HG02798 (cell line): ENCODE measurements around the gene ROS1.
A peak's percentile ranks its signal among the peaks of the same experiment; 100 is the strongest.
"Not testable (repeated sequence)": the region's sequence is repeated elsewhere in the genome, so short reads cannot be mapped to it uniquely, and the experiment has no call there.

Experiments used
- ATAC-seq: cut with Tn5 transposase; IDR thresholded peaks from one replicate; pipeline ENCODE4 v1.9.1; 2021; ENCODE audit warnings: mild to moderate bottlenecking; ENCODE audit not compliant: unreplicated experiment, poor library complexity

The ROS1 gene

GRCh38 chr6:117389227-117390057, 36.3 kb downstream of the ROS1 start:
- no peak for ATAC-seq

GRCh38 chr6:117387454-117387974, 38.2 kb downstream of the ROS1 start:
- ATAC-seq = no peak

GRCh38 chr6:117384659-117385058, 41.1 kb downstream of the ROS1 start:
- ATAC-seq = no peak

GRCh38 chr6:117381749-117382148, 44.0 kb downstream of the ROS1 start:
- no peak for ATAC-seq

- no peak for ATAC-seq
Observed at GRCh38 chr6:117380298-117380697, 45.4 kb downstream of the ROS1 start.

GRCh38 chr6:117375446-117375845, 50.3 kb downstream of the ROS1 start:
- ATAC-seq = no peak

GRCh38 chr6:117373211-117373813, 52.4 kb downstream of the ROS1 start:
- no peak for ATAC-seq

GRCh38 chr6:117372289-117372688, 53.5 kb downstream of the ROS1 start:
- not testable (repeated sequence) for ATAC-seq

GRCh38 chr6:117371492-117371891, 54.2 kb downstream of the ROS1 start:
- ATAC-seq = no peak

- no peak for ATAC-seq
Observed at GRCh38 chr6:117359581-117359980, 66.2 kb downstream of the ROS1 start.

- no peak for ATAC-seq
Observed at GRCh38 chr6:117354671-117355070, 71.1 kb downstream of the ROS1 start.

- ATAC-seq = peak; percentile 79
Observed at GRCh38 chr6:117352466-117353081, 73.2 kb downstream of the ROS1 start.

GRCh38 chr6:117351521-117351920, 74.2 kb downstream of the ROS1 start:
- ATAC-seq = no peak

- no peak for ATAC-seq
Observed at GRCh38 chr6:117346142-117346930, 79.4 kb downstream of the ROS1 start.

GRCh38 chr6:117345292-117345610, 80.5 kb downstream of the ROS1 start:
- ATAC-seq = peak; percentile 65

- peak; percentile 53 for ATAC-seq
Observed at GRCh38 chr6:117344444-117345291, 81.1 kb downstream of the ROS1 start.

GRCh38 chr6:117338567-117338966, 87.2 kb downstream of the ROS1 start:
- no peak for ATAC-seq

- ATAC-seq = no peak
Observed at GRCh38 chr6:117329926-117330325, 95.8 kb downstream of the ROS1 start.

- ATAC-seq = no peak
Observed at GRCh38 chr6:117328500-117328899, 97.2 kb downstream of the ROS1 start.

GRCh38 chr6:117328005-117328389, 97.7 kb downstream of the ROS1 start:
- no peak for ATAC-seq
